ENCODE data around the gene NGF.

DNA sequence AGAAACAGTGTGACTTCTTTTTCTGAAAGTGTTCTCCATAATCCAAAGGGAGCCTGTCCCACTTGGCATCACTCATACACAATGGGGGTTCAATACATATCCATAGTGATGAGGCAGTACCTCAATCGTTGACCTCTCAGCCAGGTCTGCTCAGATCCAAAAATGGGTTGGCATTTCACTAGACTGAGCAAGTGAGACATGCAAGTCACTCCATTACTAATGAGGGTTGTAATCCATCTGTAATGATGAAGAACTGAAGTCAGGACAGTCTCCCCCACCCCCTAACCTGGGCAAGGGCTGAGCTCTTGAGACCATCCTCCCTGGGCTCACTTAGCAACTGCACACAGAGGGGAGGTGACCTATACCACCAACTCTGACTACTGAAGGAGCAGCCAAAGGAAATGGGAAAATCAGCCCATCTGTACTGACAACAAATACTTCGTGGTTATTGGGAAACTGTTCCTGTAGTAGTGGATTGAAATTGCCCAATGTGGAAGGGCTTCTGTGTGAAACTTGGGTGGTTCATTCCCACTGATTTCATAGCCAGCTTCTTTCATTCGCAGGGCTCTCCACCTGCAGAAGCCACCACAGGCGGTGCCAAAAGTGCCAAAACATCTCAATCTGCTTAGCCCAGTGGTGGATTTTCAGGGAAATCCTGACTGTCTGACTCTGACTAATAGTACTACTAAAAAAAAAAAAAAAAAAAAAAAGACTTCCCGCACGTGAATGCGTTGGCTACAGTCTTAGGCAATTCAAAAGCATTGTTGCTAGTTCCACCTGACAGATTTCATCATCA is 5.0 kb downstream of the NGF start:
- no peak for TF ChIP-seq POLR2A (IDR thresholded peaks at IDR 0.05)
- TF ChIP-seq, protein P1, sequence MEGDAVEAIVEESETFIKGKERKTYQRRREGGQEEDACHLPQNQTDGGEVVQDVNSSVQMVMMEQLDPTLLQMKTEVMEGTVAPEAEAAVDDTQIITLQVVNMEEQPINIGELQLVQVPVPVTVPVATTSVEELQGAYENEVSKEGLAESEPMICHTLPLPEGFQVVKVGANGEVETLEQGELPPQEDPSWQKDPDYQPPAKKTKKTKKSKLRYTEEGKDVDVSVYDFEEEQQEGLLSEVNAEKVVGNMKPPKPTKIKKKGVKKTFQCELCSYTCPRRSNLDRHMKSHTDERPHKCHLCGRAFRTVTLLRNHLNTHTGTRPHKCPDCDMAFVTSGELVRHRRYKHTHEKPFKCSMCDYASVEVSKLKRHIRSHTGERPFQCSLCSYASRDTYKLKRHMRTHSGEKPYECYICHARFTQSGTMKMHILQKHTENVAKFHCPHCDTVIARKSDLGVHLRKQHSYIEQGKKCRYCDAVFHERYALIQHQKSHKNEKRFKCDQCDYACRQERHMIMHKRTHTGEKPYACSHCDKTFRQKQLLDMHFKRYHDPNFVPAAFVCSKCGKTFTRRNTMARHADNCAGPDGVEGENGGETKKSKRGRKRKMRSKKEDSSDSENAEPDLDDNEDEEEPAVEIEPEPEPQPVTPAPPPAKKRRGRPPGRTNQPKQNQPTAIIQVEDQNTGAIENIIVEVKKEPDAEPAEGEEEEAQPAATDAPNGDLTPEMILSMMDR (IDR thresholded peaks at IDR 0.05), result no peak

All from thyroid gland (tissue), 4 donors.